ENCODE data around the gene SEC31A. TPM values are rescaled to one million over a fixed set of nuclear protein-coding genes. Genes with fewer than 3 reads are reported as not detected.
"Not testable (repeated sequence)": the region's sequence is repeated elsewhere in the genome, so short reads cannot be mapped to it uniquely, and the experiment has no call there.

SEC31A gene
- total RNA-seq, 2 experiments from 2014 or later = 80.3 to 124 TPM

DNA sequence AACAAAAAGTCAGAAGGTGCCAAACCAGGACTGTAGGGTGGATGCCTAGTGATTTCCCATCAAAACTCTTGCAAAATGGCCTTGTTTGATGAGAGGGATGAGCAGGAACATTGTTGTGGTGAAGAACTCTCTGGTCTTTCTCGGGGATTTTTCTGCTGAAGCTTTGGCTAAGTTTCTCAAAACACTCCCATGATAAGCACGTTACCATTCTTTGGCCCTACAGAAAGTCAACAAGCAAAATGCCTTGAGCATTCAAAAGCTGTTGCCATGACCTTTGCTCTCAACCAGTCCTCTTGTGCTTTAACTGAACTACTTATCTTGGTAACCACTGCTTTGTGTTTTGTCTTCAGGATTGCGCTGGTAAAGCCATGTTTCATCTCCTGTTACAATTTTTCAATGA lies 3.0 kb upstream of the SEC31A start:
- H3K9me3 Mint-ChIP-seq (ENCODE audit: low read depth) = no peaks in the 10 kb centered on the region

DNA sequence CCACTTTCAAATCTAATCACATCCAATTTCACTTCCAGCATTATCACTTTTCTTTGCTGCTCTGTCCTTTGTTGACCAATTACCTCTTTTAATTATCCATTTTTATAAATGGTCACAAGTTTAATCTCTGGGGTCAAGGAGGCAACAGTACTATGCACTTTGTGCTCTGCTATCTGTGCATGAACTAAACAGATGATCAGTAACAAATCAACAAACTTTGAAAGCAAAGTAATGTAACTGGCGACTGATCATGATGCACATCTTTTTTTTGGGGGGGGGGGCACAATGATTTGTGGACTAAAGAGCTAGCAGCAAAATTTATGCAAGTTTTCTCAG lies 1.5 kb upstream of the SEC31A start:
- H3K36me3 Mint-ChIP-seq (ENCODE audit: low read depth) = peaks cover 35% of the 10 kb centered on the region
- ChIA-PET POLR2A (interaction anchor here (1.6 kb wide), 1 partner anchor 8 kb away, joined by 8 read pairs; the partner anchor contains the start of gene THAP9), CTCF (interaction anchor here (1.4 to 1.6 kb wide), 2 partner anchors 8 to 14 kb away, joined by 4 to 8 read pairs; partner anchors contain the start of gene THAP9)
- DNase-seq (no peak), ATAC-seq (no peak)
- H3K27ac Mint-ChIP-seq = peak overlapping the region; percentile 52
- H3K9me3 Mint-ChIP-seq (ENCODE audit: low read depth) = no peaks in the 10 kb centered on the region
- peak overlapping the region; percentile 81 for H3K4me3 Mint-ChIP-seq
- peaks cover 39% of the 10 kb centered on the region for H3K4me1 Mint-ChIP-seq
- intact Hi-C loops (cut with DNase I, micrococcal nuclease) = loop anchor here in 1 of 2 experiments (5.0 kb wide), 1 partner anchor 220 kb away; the partner anchor contains the start of gene PLAC8
- no peaks in the 10 kb centered on the region for H3K27me3 Mint-ChIP-seq

More for the DNA sequence above, 3.0 kb upstream of the SEC31A start:
- Mint-ChIP-seq H3K27me3 (no peaks in the 10 kb centered on the region), H3K36me3 (ENCODE audit: low read depth) (peaks cover 35% of the 10 kb centered on the region), H3K4me1 (peaks cover 40% of the 10 kb centered on the region), H3K4me3 (no peak overlapping the region), H3K27ac (no peak overlapping the region)
- POLR2A ChIA-PET = no interaction called here
- no peak for ATAC-seq
- DNase-seq = no peak
- intact Hi-C loops (cut with DNase I, micrococcal nuclease) = loop anchor here in 1 of 2 experiments (5.0 kb wide), 1 partner anchor 218 kb away; the partner anchor contains the start of gene PLAC8
- CTCF ChIA-PET = interaction anchor here (0.7 kb wide), 1 partner anchor 9 kb away, joined by 3 read pairs; no protein-coding TSS in a partner anchor

GRCh38 chr4:82891707-82892466 lies 934 bp upstream of the SEC31A start:
- Mint-ChIP-seq H3K9me3 (ENCODE audit: low read depth) (no peaks in the 10 kb centered on the region), H3K36me3 (ENCODE audit: low read depth) (peaks cover 32% of the 10 kb centered on the region), H3K27me3 (no peaks in the 10 kb centered on the region), H3K27ac (peak overlapping the region; percentile 89), H3K4me1 (peaks cover 39% of the 10 kb centered on the region), H3K4me3 (peak overlapping the region; percentile 81)
- ATAC-seq (no peak), DNase-seq (no peak)
- ChIA-PET POLR2A (interaction anchor here (0.6 to 1.6 kb wide), 2 partner anchors 8 to 457 kb away, joined by 5 to 8 read pairs; partner anchors contain the start of gene THAP9), CTCF (interaction anchor here (1.4 to 1.6 kb wide), 2 partner anchors 8 to 14 kb away, joined by 4 to 8 read pairs; partner anchors contain the start of gene THAP9)
- intact Hi-C loops (cut with DNase I, micrococcal nuclease) = loop anchor here (1.0 to 5.0 kb wide), 9 partner anchors 8 to 518 kb away; partner anchors contain the start of genes THAP9 (in 2 of the 2), COPS4 (in 1 of the 2), ENOPH1 (in 1 of the 2) and HNRNPDL (in 1 of the 2)

DNA sequence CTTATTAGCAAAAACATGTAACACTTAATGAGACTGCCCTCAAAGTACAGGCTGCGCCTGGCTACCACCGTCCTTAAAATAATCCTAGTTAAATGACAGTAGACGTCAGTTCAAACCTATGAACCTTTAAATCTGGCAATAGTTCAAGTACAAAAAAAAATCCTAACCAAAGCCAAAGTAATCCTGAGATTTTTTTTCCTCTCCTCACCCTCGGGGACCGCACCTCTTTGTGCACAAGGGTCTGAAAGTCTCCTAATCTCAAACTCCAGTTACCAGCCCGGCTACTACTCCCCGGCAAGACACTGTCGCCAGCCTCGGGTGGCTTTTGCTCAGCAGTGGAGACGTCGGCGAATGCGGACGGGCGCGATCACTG lies 439 bp downstream of the SEC31A start:
- no peak for DNase-seq
- peaks cover 26% of the 10 kb centered on the region for H3K36me3 Mint-ChIP-seq (ENCODE audit: low read depth)
- H3K27ac Mint-ChIP-seq = peak overlapping the region; percentile 89
- intact Hi-C loops (cut with DNase I, micrococcal nuclease) = loop anchor here (1.0 to 5.0 kb wide), 4 partner anchors 14 to 394 kb away; partner anchors contain the start of genes COQ2 (in 1 of the 2) and PLAC8 (in 1 of the 2)
- peak; percentile 1 for ATAC-seq
- ChIA-PET CTCF (no interaction called here), POLR2A (interaction anchor here (1.2 kb wide), 1 partner anchor 10 kb away, joined by 3 read pairs; the partner anchor contains the start of gene THAP9)
- H3K4me3 Mint-ChIP-seq = peak overlapping the region; percentile 81
- H3K27me3 Mint-ChIP-seq = no peaks in the 10 kb centered on the region
- peaks cover 45% of the 10 kb centered on the region for H3K4me1 Mint-ChIP-seq
- H3K9me3 Mint-ChIP-seq (ENCODE audit: low read depth) = no peaks in the 10 kb centered on the region

- Mint-ChIP-seq H3K9me3 (ENCODE audit: low read depth) (no peaks in the 10 kb centered on the region), H3K36me3 (ENCODE audit: low read depth) (peaks cover 19% of the 10 kb centered on the region), H3K27me3 (no peaks in the 10 kb centered on the region), H3K4me1 (peaks cover 52% of the 10 kb centered on the region), H3K27ac (peak overlapping the region; percentile 89), H3K4me3 (peak overlapping the region; percentile 81)
- ATAC-seq (no peak), DNase-seq (no peak)
- intact Hi-C loops (cut with DNase I, micrococcal nuclease) = no loop called here
- CTCF ChIA-PET = interaction anchor here (0.6 to 1.3 kb wide), 6 partner anchors 8 to 385 kb away, joined by 3 to 5 read pairs (median 3); no protein-coding TSS in a partner anchor
- POLR2A ChIA-PET = interaction anchor here (1.0 to 1.2 kb wide), 3 partner anchors 11 to 24 kb away, joined by 3 to 6 read pairs (median 3); partner anchors contain the start of gene THAP9
These were observed 1.7 kb downstream of the SEC31A start for GRCh38 chr4:82889287-82889686.

DNA sequence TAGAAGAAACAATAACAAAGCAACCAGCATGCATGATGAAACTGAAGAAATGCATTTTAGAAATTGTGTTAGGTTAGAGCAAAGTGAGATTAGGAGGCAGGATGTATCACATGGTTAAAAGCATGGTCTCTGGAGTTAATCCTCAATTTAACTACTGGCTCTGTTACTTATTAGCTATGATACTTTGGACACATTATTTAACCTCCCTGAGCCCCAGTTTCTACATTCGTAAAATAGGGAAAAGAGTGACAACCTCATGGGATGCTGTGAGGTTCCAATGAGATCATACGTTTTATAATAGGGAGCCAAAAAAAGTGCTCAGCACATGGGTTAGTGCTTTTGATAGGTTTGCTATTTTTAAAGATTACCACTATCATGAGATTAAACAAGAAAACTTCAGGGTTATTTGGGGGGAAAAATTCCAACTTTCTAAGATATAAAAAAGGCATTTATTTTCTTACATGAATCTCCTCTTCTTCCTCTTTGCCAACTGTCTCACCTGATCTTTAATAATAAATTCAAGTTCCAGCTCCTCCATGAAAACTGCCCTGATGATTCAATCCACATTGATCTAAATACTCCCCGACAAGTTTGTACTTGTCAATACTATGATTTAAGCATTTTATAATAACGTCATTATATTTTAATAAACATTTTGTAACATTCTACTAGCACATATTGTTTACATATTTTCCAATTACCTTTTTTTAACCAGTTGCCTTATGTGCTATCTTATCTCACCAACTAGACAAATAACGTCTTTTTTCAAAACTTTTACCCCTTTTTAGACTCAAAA lies 4.6 kb downstream of the SEC31A start:
- DNase-seq (no peak), ATAC-seq (no peak)
- ChIA-PET POLR2A (interaction anchor here (0.6 to 1.2 kb wide), 2 partner anchors 104 to 149 kb away, joined by 5 read pairs; partner anchors contain the start of gene COPS4), CTCF (interaction anchor here (0.7 to 2.7 kb wide), 5 partner anchors 13 to 144 kb away, joined by 3 to 11 read pairs (median 3); partner anchors contain the start of gene THAP9)
- no peak overlapping the region for H3K4me3 Mint-ChIP-seq
- no peak overlapping the region for H3K27ac Mint-ChIP-seq
- no peaks in the 10 kb centered on the region for H3K9me3 Mint-ChIP-seq (ENCODE audit: low read depth)
- peaks cover 17% of the 10 kb centered on the region for H3K36me3 Mint-ChIP-seq (ENCODE audit: low read depth)
- peaks cover 44% of the 10 kb centered on the region for H3K4me1 Mint-ChIP-seq
- intact Hi-C loops (cut with DNase I, micrococcal nuclease) = no loop called here
- H3K27me3 Mint-ChIP-seq = no peaks in the 10 kb centered on the region

DNA sequence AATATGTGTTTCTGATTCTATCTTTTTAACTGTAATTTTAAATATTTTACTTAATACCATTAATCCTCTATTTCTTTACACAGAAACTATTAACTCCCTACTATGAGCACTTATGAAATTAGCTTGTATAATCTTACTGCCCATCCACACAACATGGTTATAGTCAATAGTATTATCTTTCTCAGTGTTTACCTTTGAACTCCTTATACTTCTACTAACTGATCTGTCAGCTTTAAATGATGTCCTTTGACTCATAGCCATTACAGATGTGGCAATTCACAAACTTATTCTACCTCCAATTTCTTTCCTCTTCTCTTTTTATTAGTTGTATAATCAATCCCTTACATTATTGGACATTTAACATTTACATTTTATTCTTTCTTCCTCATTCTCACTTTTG lies 5.5 kb downstream of the SEC31A start:
- no peak overlapping the region for H3K4me3 Mint-ChIP-seq
- no peaks in the 10 kb centered on the region for H3K27me3 Mint-ChIP-seq
- no peak for DNase-seq
- H3K4me1 Mint-ChIP-seq = peaks cover 44% of the 10 kb centered on the region
- H3K36me3 Mint-ChIP-seq (ENCODE audit: low read depth) = peaks cover 16% of the 10 kb centered on the region
- H3K9me3 Mint-ChIP-seq (ENCODE audit: low read depth) = no peaks in the 10 kb centered on the region
- ChIA-PET CTCF (interaction anchor here (0.5 to 2.7 kb wide), 5 partner anchors 14 to 145 kb away, joined by 3 to 11 read pairs (median 3); partner anchors contain the start of gene THAP9), POLR2A (interaction anchor here (0.6 kb wide), 1 partner anchor 105 kb away, joined by 5 read pairs; no protein-coding TSS in a partner anchor)
- H3K27ac Mint-ChIP-seq = no peak overlapping the region
- intact Hi-C loops (cut with DNase I, micrococcal nuclease) = no loop called here
- ATAC-seq = no peak

- ATAC-seq (no peak), DNase-seq (no peak)
- intact Hi-C loops (cut with DNase I, micrococcal nuclease) = no loop called here
- H3K4me1 Mint-ChIP-seq = peaks cover 27% of the 10 kb centered on the region
- H3K27me3 Mint-ChIP-seq = no peaks in the 10 kb centered on the region
- H3K9me3 Mint-ChIP-seq (ENCODE audit: low read depth) = no peaks in the 10 kb centered on the region
- H3K4me3 Mint-ChIP-seq = no peak overlapping the region
- peaks cover 49% of the 10 kb centered on the region for H3K36me3 Mint-ChIP-seq (ENCODE audit: low read depth)
- ChIA-PET CTCF (interaction anchor here (0.6 kb wide), 1 partner anchor 831 kb away, joined by 3 read pairs; no protein-coding TSS in a partner anchor), POLR2A (no interaction called here)
- H3K27ac Mint-ChIP-seq = no peak overlapping the region
These were observed 22.4 kb downstream of the SEC31A start for GRCh38 chr4:82868572-82868971.

GRCh38 chr4:82866706-82867385 lies 24.1 kb downstream of the SEC31A start:
- Mint-ChIP-seq H3K27me3 (no peaks in the 10 kb centered on the region), H3K4me3 (no peak overlapping the region), H3K9me3 (ENCODE audit: low read depth) (no peaks in the 10 kb centered on the region), H3K36me3 (ENCODE audit: low read depth) (peaks cover 50% of the 10 kb centered on the region), H3K27ac (no peak overlapping the region), H3K4me1 (peaks cover 27% of the 10 kb centered on the region)
- POLR2A ChIA-PET = interaction anchor here (0.7 kb wide), 1 partner anchor 9 kb away, joined by 5 read pairs; no protein-coding TSS in a partner anchor
- CTCF ChIA-PET = interaction anchor here (0.7 kb wide), 1 partner anchor 19 kb away, joined by 4 read pairs; no protein-coding TSS in a partner anchor
- intact Hi-C loops (cut with DNase I, micrococcal nuclease) = no loop called here
- no peak for DNase-seq
- no peak for ATAC-seq

- H3K4me3 Mint-ChIP-seq; H3K9me3 Mint-ChIP-seq (ENCODE audit: low read depth); H3K27me3 Mint-ChIP-seq; ATAC-seq; intact Hi-C loops (cut with DNase I, micrococcal nuclease): not testable (repeated sequence)
- H3K36me3 Mint-ChIP-seq (ENCODE audit: low read depth) = peaks cover 51% of the 10 kb centered on the region
- DNase-seq = peak; percentile 25
- CTCF ChIA-PET = interaction anchor here (0.8 to 1.4 kb wide), 4 partner anchors 14 to 352 kb away, joined by 3 to 4 read pairs (median 4); partner anchors contain the start of gene THAP9
- H3K4me1 Mint-ChIP-seq = peaks cover 27% of the 10 kb centered on the region
- POLR2A ChIA-PET = interaction anchor here (1.0 to 1.8 kb wide), 3 partner anchors 11 to 35 kb away, joined by 3 to 5 read pairs (median 3); partner anchors contain the start of gene THAP9
- peak overlapping the region; percentile 48 for H3K27ac Mint-ChIP-seq
These were observed 24.9 kb downstream of the SEC31A start for GRCh38 chr4:82866033-82866432.
